Vagina (tissue), 2 donors: Measurements from ENCODE around the gene SEMA6D. TPM values are rescaled to one million over a fixed set of nuclear protein-coding genes. Genes with fewer than 3 reads are reported as not detected.

Source experiments
- DNase-seq, 2 donors: peaks; one replicate each; pipeline ENCODE4 v3.0.0-alpha.2; 2017; ENCODE audit errors: extremely low spot score in 2 of 2
- H3K27ac ChIP-seq: fragments of 200-600 bp; sonication (generic); one replicate; pipeline ENCODE4 v1.5.1; 2019
- H3K27me3 ChIP-seq: fragments of 200-600 bp; sonication (generic); one replicate; pipeline ENCODE4 v1.5.1; 2019
- H3K36me3 ChIP-seq, 2 donors: fragments of 200-600 bp; sonication (generic); one replicate each; pipeline ENCODE4 v1.5.1; 2017 to 2019
- H3K4me1 ChIP-seq: fragments of 200-600 bp; sonication (generic); one replicate; pipeline ENCODE4 v1.5.1; 2019
- H3K4me3 ChIP-seq, 2 donors: fragments of 200-600 bp; sonication (generic); 1 replicate in 1 of 2; 2 replicates in 1 of 2; pipeline ENCODE4 v1.5.1; 2016 to 2019
- H3K9me3 ChIP-seq: fragments of 200-600 bp; sonication (generic); one replicate; pipeline ENCODE4 v1.5.1; 2019
- POLR2A ChIP-seq, 2 donors: fragments of 450-650 bp; IDR thresholded peaks; one replicate each; pipeline ENCODE4 v1.6.1; 2017; ENCODE audit warnings: antibody characterized with exemption in 2 of 2, mild to moderate bottlenecking in 2 of 2, moderate library complexity in 2 of 2
- POLR2AphosphoS5 ChIP-seq, 2 donors: sonication (generic); formaldehyde crosslinking; IDR thresholded peaks; one replicate each; pipeline ENCODE4 v1.9.0; 2017; ENCODE audit warnings: antibody characterized with exemption in 2 of 2, mild to moderate bottlenecking in 2 of 2, low read depth in 1 of 2; ENCODE audit not compliant: insufficient read depth in 1 of 2
- intact Hi-C: fragments of 100-400 bp; cut with DNase I; formaldehyde crosslinking; loops from one replicate; pipeline ENCODE4 v1.15.1; 2023
- total RNA-seq: library from RNA; depleted of rRNA; stranded (reverse); fragments of >200 nt; gene quantifications from one replicate; pipeline ENCODE4 v1.2.3, GENCODE V29; 2016
- TF ChIP-seq, protein P1 (sequence below), 3 experiments: fragments of 450-650 bp in 2 of 3; fragments of 200-600 bp in 1 of 3; sonication (generic) in 1 of 3; IDR thresholded peaks; one replicate each; pipeline ENCODE4 v1.5.1; 2017 to 2019; ENCODE audit warnings: antibody characterized with exemption in 3 of 3, mild to moderate bottlenecking in 2 of 3, moderate library complexity in 2 of 3

The SEMA6D gene
- total RNA-seq, 1 donor from 2014 or later: 34.9 TPM

DNA sequence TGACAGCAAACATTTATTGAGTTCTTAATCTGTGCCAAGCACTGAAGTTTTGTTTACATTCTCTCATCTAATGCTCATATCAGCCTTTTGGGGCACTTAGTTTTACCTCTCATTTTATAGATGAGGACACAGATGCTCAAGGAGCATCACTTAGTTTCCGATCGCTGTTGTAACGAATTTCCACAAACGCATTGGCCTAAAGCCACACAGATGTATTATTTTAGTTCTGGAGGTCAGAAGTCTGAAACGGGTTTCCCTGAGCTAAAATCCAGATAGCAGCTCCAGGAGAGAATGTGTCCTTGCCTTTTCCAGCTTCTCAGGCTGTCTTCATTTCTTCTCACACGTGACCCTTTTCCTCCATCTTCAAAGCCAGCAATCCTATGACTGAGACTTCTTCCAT lies 11.1 kb downstream of the SEMA6D start:
- TF ChIP-seq, protein P1, sequence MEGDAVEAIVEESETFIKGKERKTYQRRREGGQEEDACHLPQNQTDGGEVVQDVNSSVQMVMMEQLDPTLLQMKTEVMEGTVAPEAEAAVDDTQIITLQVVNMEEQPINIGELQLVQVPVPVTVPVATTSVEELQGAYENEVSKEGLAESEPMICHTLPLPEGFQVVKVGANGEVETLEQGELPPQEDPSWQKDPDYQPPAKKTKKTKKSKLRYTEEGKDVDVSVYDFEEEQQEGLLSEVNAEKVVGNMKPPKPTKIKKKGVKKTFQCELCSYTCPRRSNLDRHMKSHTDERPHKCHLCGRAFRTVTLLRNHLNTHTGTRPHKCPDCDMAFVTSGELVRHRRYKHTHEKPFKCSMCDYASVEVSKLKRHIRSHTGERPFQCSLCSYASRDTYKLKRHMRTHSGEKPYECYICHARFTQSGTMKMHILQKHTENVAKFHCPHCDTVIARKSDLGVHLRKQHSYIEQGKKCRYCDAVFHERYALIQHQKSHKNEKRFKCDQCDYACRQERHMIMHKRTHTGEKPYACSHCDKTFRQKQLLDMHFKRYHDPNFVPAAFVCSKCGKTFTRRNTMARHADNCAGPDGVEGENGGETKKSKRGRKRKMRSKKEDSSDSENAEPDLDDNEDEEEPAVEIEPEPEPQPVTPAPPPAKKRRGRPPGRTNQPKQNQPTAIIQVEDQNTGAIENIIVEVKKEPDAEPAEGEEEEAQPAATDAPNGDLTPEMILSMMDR (IDR thresholded peaks at IDR 0.05): no peak
- TF ChIP-seq POLR2A (IDR thresholded peaks at IDR 0.05): no peak
- no peak for TF ChIP-seq POLR2AphosphoS5 (IDR thresholded peaks at IDR 0.05; ENCODE audit: insufficient read depth in 1 of 2, low read depth in 1 of 2)

DNA sequence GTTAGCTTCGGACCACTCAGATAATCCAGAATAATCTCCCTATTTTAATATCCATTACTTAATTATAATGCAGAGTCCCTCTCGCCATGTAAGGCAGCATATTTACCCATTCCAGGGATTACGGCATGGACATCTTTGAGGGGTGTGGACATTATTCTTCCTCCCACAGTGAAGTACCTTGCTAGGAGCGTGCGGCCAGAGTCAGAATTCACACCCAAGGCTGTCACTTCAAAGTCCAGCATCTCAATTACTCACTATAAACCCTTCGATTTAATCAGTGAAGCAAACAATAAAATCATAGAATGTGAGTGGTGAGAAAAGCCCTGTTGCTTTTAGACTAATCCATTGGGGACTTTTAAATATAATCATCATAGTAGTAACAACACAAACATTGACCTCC lies 11.6 kb downstream of the SEMA6D start:
- H3K9me3 ChIP-seq: no peaks in the 10 kb centered on the region
- no peak for TF ChIP-seq POLR2AphosphoS5 (IDR thresholded peaks at IDR 0.05; ENCODE audit: insufficient read depth in 1 of 2, low read depth in 1 of 2)
- TF ChIP-seq POLR2A (IDR thresholded peaks at IDR 0.05): no peak
- TF ChIP-seq, protein P1 (IDR thresholded peaks at IDR 0.05): no peak
- no peak overlapping the region for H3K4me3 ChIP-seq
- no peaks in the 10 kb centered on the region for H3K27me3 ChIP-seq
- H3K36me3 ChIP-seq: no peaks in the 10 kb centered on the region
- intact Hi-C loops: no loop called here
- DNase-seq: no peak
- H3K4me1 ChIP-seq: peaks cover 38% of the 10 kb centered on the region
- no peak overlapping the region for H3K27ac ChIP-seq

More for the DNA sequence above, 11.1 kb downstream of the SEMA6D start:
- DNase-seq: no peak
- Histone ChIP-seq H3K4me1 (peaks cover 43% of the 10 kb centered on the region), H3K4me3 (no peak overlapping the region), H3K36me3 (no peaks in the 10 kb centered on the region), H3K27me3 (no peaks in the 10 kb centered on the region), H3K27ac (no peak overlapping the region), H3K9me3 (no peaks in the 10 kb centered on the region)
- intact Hi-C loops: no loop called here

DNA sequence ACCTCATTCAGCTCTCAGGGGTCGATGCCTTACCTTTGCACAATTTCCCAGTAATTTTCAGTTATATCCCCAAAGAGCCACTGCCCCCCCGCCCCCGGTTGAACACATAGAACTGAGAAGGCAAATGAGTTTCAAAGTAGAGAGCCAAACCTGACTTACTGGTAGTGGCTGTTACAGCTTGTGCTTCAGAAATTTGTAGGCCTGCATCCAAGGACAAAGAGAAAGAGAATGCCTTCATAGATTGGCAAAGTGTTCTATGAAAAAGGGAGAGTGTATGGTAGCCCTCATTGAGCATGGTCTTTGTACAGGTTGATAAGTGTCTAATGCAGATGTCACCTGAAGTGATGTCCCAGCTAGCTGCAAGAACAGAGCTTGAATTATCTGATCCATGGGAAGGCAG lies 13.9 kb downstream of the SEMA6D start:
- peaks cover 31% of the 10 kb centered on the region for H3K4me1 ChIP-seq
- no peaks in the 10 kb centered on the region for H3K9me3 ChIP-seq
- no peak for DNase-seq
- H3K27me3 ChIP-seq: no peaks in the 10 kb centered on the region
- TF ChIP-seq POLR2AphosphoS5 (IDR thresholded peaks at IDR 0.05; ENCODE audit: insufficient read depth in 1 of 2, low read depth in 1 of 2): no peak
- TF ChIP-seq, protein P1 (IDR thresholded peaks at IDR 0.05): no peak
- TF ChIP-seq POLR2A (IDR thresholded peaks at IDR 0.05): no peak
- no peak overlapping the region for H3K27ac ChIP-seq
- no peak overlapping the region for H3K4me3 ChIP-seq
- intact Hi-C loops: no loop called here
- no peaks in the 10 kb centered on the region for H3K36me3 ChIP-seq

DNA sequence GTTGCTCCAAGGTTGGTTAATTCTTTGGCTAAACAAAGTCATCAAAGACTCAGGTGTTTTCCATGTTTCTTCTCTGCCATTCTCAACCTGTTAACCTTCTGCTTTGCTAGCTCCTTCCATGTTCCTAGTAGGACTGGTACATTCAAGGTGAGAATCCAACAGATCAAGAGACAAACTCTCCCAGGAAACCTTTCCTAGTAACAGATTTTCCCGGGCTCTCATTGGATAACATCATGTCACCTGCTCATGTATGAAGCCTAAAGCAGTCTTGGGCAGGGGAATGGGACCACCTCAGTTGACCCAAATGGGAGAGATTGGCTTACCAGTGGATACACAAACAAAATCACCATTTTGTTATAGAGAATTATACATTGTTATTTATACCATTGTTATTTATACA lies 14.9 kb downstream of the SEMA6D start:
- Histone ChIP-seq H3K4me3 (no peak overlapping the region), H3K36me3 (no peaks in the 10 kb centered on the region), H3K9me3 (no peaks in the 10 kb centered on the region), H3K4me1 (peaks cover 31% of the 10 kb centered on the region), H3K27me3 (no peaks in the 10 kb centered on the region), H3K27ac (no peak overlapping the region)
- no peak for TF ChIP-seq POLR2A (IDR thresholded peaks at IDR 0.05)
- TF ChIP-seq POLR2AphosphoS5 (IDR thresholded peaks at IDR 0.05; ENCODE audit: insufficient read depth in 1 of 2, low read depth in 1 of 2): no peak
- TF ChIP-seq, protein P1 (IDR thresholded peaks at IDR 0.05): no peak
- no peak for DNase-seq
- intact Hi-C loops: no loop called here

DNA sequence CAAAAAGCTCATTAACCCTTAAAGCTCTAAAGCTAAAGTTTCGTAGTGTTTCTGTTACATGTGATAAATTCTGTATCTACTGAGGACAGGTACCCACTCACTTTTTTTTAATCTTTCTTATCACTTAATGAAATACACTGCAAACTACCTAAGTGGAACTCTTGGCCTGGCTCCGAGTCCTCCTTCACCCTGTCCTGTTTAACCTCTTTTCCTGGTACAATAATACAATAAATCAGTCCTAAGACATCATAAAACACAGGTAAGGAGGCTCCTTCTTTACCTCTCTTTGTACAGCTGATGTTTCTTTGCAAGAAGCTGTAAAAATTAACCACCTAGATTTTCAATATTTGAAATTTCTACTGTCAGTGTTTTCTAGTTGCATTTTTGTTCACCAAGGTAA lies 15.8 kb downstream of the SEMA6D start:
- no peak overlapping the region for H3K27ac ChIP-seq

More for the DNA sequence above, 15.8 kb downstream of the SEMA6D start:
- intact Hi-C loops: no loop called here
- H3K4me1 ChIP-seq: peaks cover 33% of the 10 kb centered on the region
- no peaks in the 10 kb centered on the region for H3K9me3 ChIP-seq
- H3K36me3 ChIP-seq: no peaks in the 10 kb centered on the region
- TF ChIP-seq POLR2A (IDR thresholded peaks at IDR 0.05) (no peak), POLR2AphosphoS5 (IDR thresholded peaks at IDR 0.05; ENCODE audit: insufficient read depth in 1 of 2, low read depth in 1 of 2) (no peak)
- TF ChIP-seq, protein P1 (IDR thresholded peaks at IDR 0.05): no peak
- H3K27me3 ChIP-seq: no peaks in the 10 kb centered on the region
- no peak overlapping the region for H3K4me3 ChIP-seq
- DNase-seq: no peak
